OCI-LY3 (cell line): Measurements from ENCODE around the gene STXBP4.

Source experiments
- H2AFZ ChIP-seq: fragments of 200-600, 300-600 bp; shearing (Covaris generic); 2 replicates; pipeline ENCODE4 v1.6.0; 2014; ENCODE audit warnings: antibody characterized with exemption, low read depth, low read length
- H3K27ac ChIP-seq: fragments of 200-600, 300-600 bp; sonication (generic); 2 replicates; pipeline ENCODE4 v1.5.1; 2014; ENCODE audit warnings: mild to moderate bottlenecking, low read length, moderate library complexity, mixed read lengths
- H3K27me3 ChIP-seq: fragments of 200-600, 300-600 bp; sonication (generic); 2 replicates; pipeline ENCODE4 v1.6.1; 2014; ENCODE audit warnings: low read depth, low read length, mixed read lengths
- H3K36me3 ChIP-seq: fragments of 200-600, 300-600 bp; sonication (generic); replicated peaks from 2 replicates; pipeline ENCODE3; 2014; ENCODE audit warnings: low read depth, low read length, mixed read lengths
- H3K4me1 ChIP-seq: fragments of 300-600, 200-600 bp; sonication (generic); 2 replicates; pipeline ENCODE4 v1.6.1; 2014; ENCODE audit warnings: low read length, mixed read lengths
- H3K4me2 ChIP-seq: fragments of 200-600, 300-600 bp; sonication (generic); 2 replicates; pipeline ENCODE4 v1.6.1; 2014; ENCODE audit warnings: low read length, mixed read lengths
- H3K4me3 ChIP-seq: fragments of 300-600, 200-600 bp; sonication (generic); 2 replicates; pipeline ENCODE4 v1.5.1; 2014; ENCODE audit warnings: antibody characterized with exemption, mild to moderate bottlenecking, low read length, moderate library complexity
- H3K79me2 ChIP-seq: fragments of 300-600, 200-600 bp; shearing (Covaris generic); 2 replicates; pipeline ENCODE4 v1.6.1; 2014; ENCODE audit warnings: mild to moderate bottlenecking, low read length, mixed read lengths
- H3K9ac ChIP-seq: fragments of 300-600, 200-600 bp; shearing (Covaris generic); 2 replicates; pipeline ENCODE4 v1.6.0; 2014; ENCODE audit warnings: mild to moderate bottlenecking, low read length, moderate library complexity
- H3K9me3 ChIP-seq: fragments of 200-600, 300-600 bp; shearing (Covaris generic); 2 replicates; pipeline ENCODE4 v1.6.1; 2014; ENCODE audit warnings: low read length, mixed read lengths; ENCODE audit not compliant: insufficient read depth
- H4K20me1 ChIP-seq: fragments of 200-600, 300-600 bp; sonication (generic); 2 replicates; pipeline ENCODE4 v1.6.1; 2016; ENCODE audit warnings: low read length, mixed read lengths; ENCODE audit not compliant: insufficient read depth
- CTCF ChIP-seq: fragments of 200-600, 300-600 bp; sonication (generic); IDR thresholded peaks from 2 replicates; pipeline ENCODE4 v1.5.1; 2014; ENCODE audit warnings: antibody characterized with exemption, low read length, low read depth
- EZH2phosphoT487 ChIP-seq: fragments of 200-600 bp; shearing (Covaris generic); IDR thresholded peaks from 2 replicates; pipeline ENCODE4 v1.6.1; 2018; ENCODE audit warnings: antibody characterized with exemption, mixed run types, low read depth

STXBP4 gene

GRCh38 chr17:55166506-55166905 is 197.9 kb downstream of the STXBP4 start:
- no peak overlapping the region for H3K9ac ChIP-seq
- no peak overlapping the region for H3K27ac ChIP-seq
- TF ChIP-seq CTCF (no peak), EZH2phosphoT487 (no peak)
- H3K27me3 ChIP-seq = no peaks in the 10 kb centered on the region
- H3K4me2 ChIP-seq = no peak overlapping the region
- H2AFZ ChIP-seq = no peak overlapping the region
- H3K79me2 ChIP-seq = no peaks in the 10 kb centered on the region
- peaks cover 75% of the 10 kb centered on the region for H3K4me1 ChIP-seq
- H3K9me3 ChIP-seq = no peaks in the 10 kb centered on the region
- peaks cover 5% of the 10 kb centered on the region for H3K36me3 ChIP-seq
- no peak overlapping the region for H3K4me3 ChIP-seq
- no peaks in the 10 kb centered on the region for H4K20me1 ChIP-seq

- Histone ChIP-seq H2AFZ (no peak overlapping the region), H4K20me1 (no peaks in the 10 kb centered on the region), H3K9me3 (no peaks in the 10 kb centered on the region), H3K9ac (no peak overlapping the region), H3K27ac (no peak overlapping the region), H3K79me2 (no peaks in the 10 kb centered on the region), H3K27me3 (no peaks in the 10 kb centered on the region), H3K4me3 (no peak overlapping the region), H3K4me2 (no peak overlapping the region), H3K36me3 (peaks cover 5% of the 10 kb centered on the region), H3K4me1 (peaks cover 75% of the 10 kb centered on the region)
- TF ChIP-seq EZH2phosphoT487 (no peak), CTCF (no peak)
These were observed 198.6 kb downstream of the STXBP4 start for GRCh38 chr17:55167024-55167725.

- H4K20me1 ChIP-seq = no peaks in the 10 kb centered on the region
- TF ChIP-seq CTCF (no peak), EZH2phosphoT487 (no peak)
- H3K4me2 ChIP-seq = peak overlapping the region; percentile 61
- peak overlapping the region; percentile 89 for H3K27ac ChIP-seq
- H3K27me3 ChIP-seq = no peaks in the 10 kb centered on the region
- H3K9ac ChIP-seq = peak overlapping the region; percentile 49
- H3K4me1 ChIP-seq = peaks cover 64% of the 10 kb centered on the region
- peaks cover 18% of the 10 kb centered on the region for H3K36me3 ChIP-seq
- 0 out of 2 replicates have a peak, but pooled peaks cover 2% of the 10 kb centered on the region for H3K9me3 ChIP-seq
- peak overlapping the region; percentile 26 for H3K4me3 ChIP-seq
- no peak overlapping the region for H2AFZ ChIP-seq
- no peaks in the 10 kb centered on the region for H3K79me2 ChIP-seq
These were observed 200.6 kb downstream of the STXBP4 start for GRCh38 chr17:55168958-55169687.

- no peak overlapping the region for H3K4me3 ChIP-seq
- no peaks in the 10 kb centered on the region for H4K20me1 ChIP-seq
- H3K27ac ChIP-seq = peak overlapping the region; percentile 39
- H3K79me2 ChIP-seq = no peaks in the 10 kb centered on the region
- no peak overlapping the region for H2AFZ ChIP-seq
- H3K36me3 ChIP-seq = peaks cover 15% of the 10 kb centered on the region
- 0 out of 2 replicates have a peak, but pooled peaks cover 6% of the 10 kb centered on the region for H3K9me3 ChIP-seq
- 0 out of 2 replicates have a peak overlapping the region, but pooled peaks have one; percentile 6 for H3K9ac ChIP-seq
- H3K27me3 ChIP-seq = no peaks in the 10 kb centered on the region
- H3K4me1 ChIP-seq = peaks cover 76% of the 10 kb centered on the region
- TF ChIP-seq CTCF (no peak), EZH2phosphoT487 (no peak)
- H3K4me2 ChIP-seq = peak overlapping the region; percentile 40
These were observed 203.2 kb downstream of the STXBP4 start for GRCh38 chr17:55171634-55172328.
